Tibial nerve (tissue), 4 donors: ENCODE data around the gene HAUS3. TPM values are rescaled to one million over a fixed set of nuclear protein-coding genes. Genes with fewer than 3 reads are reported as not detected.
A peak's percentile ranks its signal among the peaks of the same experiment; 100 is the strongest.

Experiments used
- DNase-seq, 2 donors: peaks; one replicate each; pipeline ENCODE4 v3.0.0-alpha.2; 2019; ENCODE audit warnings: low spot score in 2 of 2
- H3K27ac ChIP-seq, 4 donors: fragments of 200-600 bp; sonication (generic) in 3 of 4; one replicate each; pipeline ENCODE4 v1.5.1; 2017 to 2019; ENCODE audit warnings: mild to moderate bottlenecking in 1 of 4
- H3K27me3 ChIP-seq, 2 donors: fragments of 200-600 bp; sonication (generic) in 1 of 2; one replicate each; pipeline versions ENCODE4 v1.5.1 to v1.6.0; 2017 to 2019
- H3K36me3 ChIP-seq, 3 donors: fragments of 200-600 bp; sonication (generic); one replicate each; pipeline ENCODE4 v1.5.1; 2018 to 2019
- H3K4me1 ChIP-seq, 4 donors: fragments of 200-600 bp; sonication (generic) in 3 of 4; one replicate each; pipeline ENCODE4 v1.5.1; 2017 to 2019
- H3K4me3 ChIP-seq, 4 donors: fragments of 200-600 bp; sonication (generic) in 3 of 4; one replicate each; pipeline ENCODE4 v1.5.1; 2017 to 2019; ENCODE audit warnings: mild to moderate bottlenecking in 1 of 4, moderate library complexity in 1 of 4
- H3K9me3 ChIP-seq, 4 donors: fragments of 200-600 bp; sonication (generic) in 3 of 4; one replicate each; pipeline ENCODE4 v1.5.1; 2017 to 2019
- EP300 ChIP-seq, 2 donors: sonication (generic); formaldehyde crosslinking; IDR thresholded peaks; one replicate each; pipeline ENCODE4 v1.6.1; 2017; ENCODE audit warnings: antibody characterized with exemption in 2 of 2, mild to moderate bottlenecking in 1 of 2
- POLR2A ChIP-seq, 2 donors: fragments of 450-650 bp; IDR thresholded peaks; one replicate each; pipeline ENCODE4 v1.6.1; 2017; ENCODE audit warnings: antibody characterized with exemption in 2 of 2, mild to moderate bottlenecking in 2 of 2, moderate library complexity in 2 of 2
- WGBS, 2 donors: methylation state at CpG; one replicate each; pipeline ENCODE4 v1.1.5; 2018; 5-methylcytosine and 5-hydroxymethylcytosine counted together
- total RNA-seq, 4 donors: library from RNA; depleted of rRNA; stranded (reverse); fragments of >200 nt; gene quantifications; one replicate each; pipeline ENCODE4 v1.1.0, GENCODE V29; 2016
- TF ChIP-seq, protein P1 (sequence below), 5 experiments: fragments of 200-600 bp in 3 of 5; fragments of 450-650 bp in 2 of 5; sonication (generic) in 3 of 5; IDR thresholded peaks; one replicate each; pipeline ENCODE4 v1.5.1; 2016 to 2019; ENCODE audit warnings: antibody characterized with exemption in 5 of 5, mild to moderate bottlenecking in 3 of 5, moderate library complexity in 2 of 5

Gene HAUS3
- total RNA-seq, 4 donors from 2014 or later, result 9.6 to 20.1 (median 17.5) TPM

DNA sequence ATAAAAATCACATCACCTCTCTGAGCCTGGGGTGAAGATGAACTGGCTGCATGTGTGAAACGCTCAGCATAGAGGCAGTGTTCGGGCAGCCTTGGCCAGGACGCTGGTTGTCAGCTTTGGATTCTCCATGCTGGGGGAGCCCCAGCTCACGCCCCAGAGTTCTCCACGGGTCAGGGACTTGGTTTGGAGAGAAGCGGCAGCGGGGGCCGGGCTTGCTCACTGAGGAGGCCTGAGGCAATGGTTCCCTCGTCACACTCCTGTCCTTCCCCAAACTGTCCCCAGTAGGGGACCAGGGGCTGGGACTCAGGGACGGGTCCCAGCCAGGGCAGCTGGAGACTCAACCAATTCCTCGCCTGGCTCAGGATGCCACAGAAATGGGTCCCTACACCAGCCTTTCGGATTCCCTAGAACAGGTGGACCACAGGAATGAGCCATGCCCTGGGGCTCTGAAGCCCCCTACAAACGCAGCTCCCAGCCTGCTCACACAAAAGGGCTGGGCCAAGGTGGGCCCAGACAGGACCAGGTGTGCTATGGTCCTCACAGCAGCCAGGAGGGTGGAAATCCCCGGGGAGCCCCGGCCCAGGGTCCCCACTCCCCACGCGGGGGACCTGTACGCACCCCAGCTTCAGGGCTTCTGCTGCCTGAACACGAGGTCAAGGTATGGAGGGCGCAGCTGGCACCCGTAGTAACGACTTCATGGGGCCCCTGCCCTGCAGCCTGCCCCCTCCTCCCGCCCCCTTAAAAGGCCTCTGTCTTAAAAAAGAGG lies 18.6 kb upstream of the HAUS3 start:
- Histone ChIP-seq H3K9me3 (no peaks in the 10 kb centered on the region), H3K27me3 (no peaks in the 10 kb centered on the region), H3K4me1 (peaks cover 0 to 83% (median 68%) of the 10 kb centered on the region in 4 donors), H3K36me3 (peaks cover 0 to 12% (median 0%) of the 10 kb centered on the region in 3 donors), H3K27ac (peak overlapping the region; percentile 90 to 97 (median 94)), H3K4me3 (peak overlapping the region; percentile 74 to 99 (median 86))
- peak in 1 of 2 donors; percentile 13 for DNase-seq
- TF ChIP-seq POLR2A (IDR thresholded peaks at IDR 0.05) (no peak), EP300 (IDR thresholded peaks at IDR 0.05) (no peak)
- TF ChIP-seq, protein P1, sequence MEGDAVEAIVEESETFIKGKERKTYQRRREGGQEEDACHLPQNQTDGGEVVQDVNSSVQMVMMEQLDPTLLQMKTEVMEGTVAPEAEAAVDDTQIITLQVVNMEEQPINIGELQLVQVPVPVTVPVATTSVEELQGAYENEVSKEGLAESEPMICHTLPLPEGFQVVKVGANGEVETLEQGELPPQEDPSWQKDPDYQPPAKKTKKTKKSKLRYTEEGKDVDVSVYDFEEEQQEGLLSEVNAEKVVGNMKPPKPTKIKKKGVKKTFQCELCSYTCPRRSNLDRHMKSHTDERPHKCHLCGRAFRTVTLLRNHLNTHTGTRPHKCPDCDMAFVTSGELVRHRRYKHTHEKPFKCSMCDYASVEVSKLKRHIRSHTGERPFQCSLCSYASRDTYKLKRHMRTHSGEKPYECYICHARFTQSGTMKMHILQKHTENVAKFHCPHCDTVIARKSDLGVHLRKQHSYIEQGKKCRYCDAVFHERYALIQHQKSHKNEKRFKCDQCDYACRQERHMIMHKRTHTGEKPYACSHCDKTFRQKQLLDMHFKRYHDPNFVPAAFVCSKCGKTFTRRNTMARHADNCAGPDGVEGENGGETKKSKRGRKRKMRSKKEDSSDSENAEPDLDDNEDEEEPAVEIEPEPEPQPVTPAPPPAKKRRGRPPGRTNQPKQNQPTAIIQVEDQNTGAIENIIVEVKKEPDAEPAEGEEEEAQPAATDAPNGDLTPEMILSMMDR (IDR thresholded peaks at IDR 0.05), result no peak
- 27 to 33% methylated on average over 5 to 12 of the region's 23 CpGs for WGBS, 2 donors

DNA sequence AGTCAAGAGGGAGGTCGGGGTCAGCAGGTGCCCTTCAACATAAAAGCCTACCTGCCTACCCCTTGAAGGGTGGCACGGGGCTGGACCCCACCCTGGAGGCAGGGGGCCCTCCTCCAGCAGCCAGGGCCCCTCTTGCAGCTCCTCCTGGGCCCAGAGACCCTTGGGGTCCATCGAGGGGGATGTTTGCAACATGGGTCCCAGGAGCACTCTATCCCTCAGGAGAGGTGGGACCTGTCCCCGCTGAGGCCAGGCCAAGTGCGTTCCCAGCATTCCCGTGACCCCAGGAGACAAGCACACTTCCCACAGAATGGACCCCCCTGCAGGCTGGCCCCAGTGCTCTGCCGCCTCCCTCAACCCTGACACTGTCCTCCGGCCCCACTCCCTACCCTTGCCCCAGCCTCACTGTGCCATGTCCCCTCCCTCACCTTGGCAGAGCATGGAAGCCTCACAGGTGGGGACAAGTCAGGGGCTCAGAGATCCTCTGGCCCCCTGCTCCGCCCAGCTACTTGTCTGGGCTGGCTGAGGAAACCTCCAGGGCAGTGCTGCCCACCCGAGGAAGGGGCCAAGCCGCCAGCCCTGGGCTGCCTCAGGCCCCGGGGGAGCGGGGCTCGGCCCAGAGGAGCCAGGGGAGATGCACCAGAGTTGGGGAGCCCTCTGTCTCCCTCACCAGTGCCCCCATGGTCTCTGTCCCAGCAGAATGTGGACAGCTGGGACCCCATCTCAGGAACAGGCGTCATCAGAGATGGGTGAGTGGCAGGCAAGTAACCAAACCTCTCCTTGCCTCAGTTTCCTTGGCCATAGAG lies 17.8 kb upstream of the HAUS3 start:
- Histone ChIP-seq H3K4me1 (peaks cover 0 to 83% (median 71%) of the 10 kb centered on the region in 4 donors), H3K4me3 (peak overlapping the region; percentile 74 to 99 (median 86)), H3K9me3 (no peaks in the 10 kb centered on the region), H3K27me3 (no peaks in the 10 kb centered on the region), H3K36me3 (peaks cover 0 to 18% (median 0%) of the 10 kb centered on the region in 3 donors), H3K27ac (peak overlapping the region; percentile 90 to 97 (median 94))
- 66 to 70% methylated on average over 12 to 15 of the region's 15 CpGs for WGBS, 2 donors
- TF ChIP-seq, protein P1 (IDR thresholded peaks at IDR 0.05), result no peak
- no peak for TF ChIP-seq POLR2A (IDR thresholded peaks at IDR 0.05)
- TF ChIP-seq EP300 (IDR thresholded peaks at IDR 0.05), result no peak
- DNase-seq, result peak in 1 of 2 donors; percentile 9

DNA sequence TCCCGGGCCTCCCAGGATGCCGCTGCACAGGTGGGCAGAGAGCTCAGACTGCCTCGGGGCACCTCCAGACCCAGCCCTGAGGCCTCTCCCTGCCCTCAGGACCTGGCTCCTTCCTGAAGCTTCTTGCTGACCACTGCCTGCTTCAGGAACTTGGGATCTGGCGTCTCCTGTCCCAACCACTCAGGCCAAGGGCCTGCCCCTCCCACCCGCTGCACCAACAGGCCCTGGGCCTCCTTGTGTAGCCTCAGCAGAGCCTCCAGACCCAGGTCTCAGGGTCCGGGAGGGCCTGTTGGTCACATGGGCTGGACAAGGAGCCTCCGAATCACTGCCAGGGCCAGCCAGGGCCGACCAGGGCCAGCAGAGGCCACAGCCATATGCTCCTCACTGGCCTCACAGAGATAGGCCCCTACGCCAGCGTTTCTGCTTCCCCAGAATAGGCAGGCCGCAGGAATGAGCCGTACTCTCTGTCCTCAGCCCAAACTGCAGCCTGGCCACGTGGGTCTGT lies 17.2 kb upstream of the HAUS3 start:
- TF ChIP-seq, protein P1 (IDR thresholded peaks at IDR 0.05), result no peak
- no peak for TF ChIP-seq POLR2A (IDR thresholded peaks at IDR 0.05)
- H3K9me3 ChIP-seq, result no peaks in the 10 kb centered on the region
- H3K36me3 ChIP-seq, result peaks cover 0 to 25% (median 0%) of the 10 kb centered on the region in 3 donors
- peak in 1 of 2 donors; percentile 12 for DNase-seq
- H3K4me3 ChIP-seq, result peak overlapping the region in 2 of 4 donors; percentile 76 to 99
- peaks cover 0 to 80% (median 71%) of the 10 kb centered on the region in 4 donors for H3K4me1 ChIP-seq
- no peaks in the 10 kb centered on the region for H3K27me3 ChIP-seq
- 58 to 64% methylated on average over 3 to 9 of the region's 13 CpGs for WGBS, 2 donors
- peak overlapping the region; percentile 90 to 97 (median 94) for H3K27ac ChIP-seq

DNA sequence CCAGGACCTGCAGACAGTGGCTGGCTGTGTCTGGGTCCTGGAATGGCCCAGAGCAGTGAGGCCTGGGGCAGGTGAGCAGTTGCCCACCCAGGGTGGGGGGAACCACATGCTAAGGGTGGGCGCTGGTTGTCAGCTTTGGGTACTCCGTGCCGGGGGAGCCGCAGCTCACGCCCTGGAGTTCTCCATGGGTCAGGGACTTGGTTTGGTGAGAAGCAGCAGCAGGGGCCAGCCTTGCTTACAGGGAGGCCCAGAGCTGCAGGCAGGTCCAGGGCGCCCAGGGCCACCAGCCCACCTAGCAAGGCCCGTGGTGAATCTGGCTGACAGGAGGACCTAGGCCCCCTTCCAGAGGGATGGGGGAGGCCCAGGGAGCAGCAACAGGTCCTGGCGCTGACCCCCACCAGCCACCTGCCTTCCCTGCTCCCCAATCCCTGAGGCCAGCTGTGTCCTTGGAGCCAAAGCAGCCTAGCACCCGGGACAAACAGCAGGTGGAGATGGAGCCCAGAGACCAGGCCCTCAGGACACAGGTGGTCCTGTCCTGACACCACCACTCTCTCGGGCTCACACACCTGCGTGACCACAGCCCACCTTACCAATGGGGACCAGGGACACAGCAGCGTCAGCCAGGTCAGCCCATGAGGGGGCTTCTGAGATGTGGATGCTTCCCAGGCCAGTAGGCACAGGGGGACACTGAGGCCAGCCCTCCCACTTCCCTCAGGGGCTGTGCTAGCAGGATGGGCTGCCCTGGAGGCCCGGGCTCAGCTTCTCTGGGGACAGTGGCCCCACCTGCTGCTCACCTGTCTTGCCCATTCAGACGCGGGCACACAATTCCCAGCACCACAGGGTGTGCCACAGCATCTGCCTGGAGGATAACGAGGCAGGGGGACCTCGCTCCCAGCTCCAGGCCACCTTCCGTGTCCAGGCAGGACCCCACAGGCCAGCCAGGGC lies 16.4 kb upstream of the HAUS3 start:
- Histone ChIP-seq H3K36me3 (peaks cover 0 to 32% (median 5%) of the 10 kb centered on the region in 3 donors), H3K27ac (peak overlapping the region; percentile 90 to 97 (median 94)), H3K9me3 (no peaks in the 10 kb centered on the region), H3K4me1 (peaks cover 0 to 80% (median 71%) of the 10 kb centered on the region in 4 donors), H3K27me3 (no peaks in the 10 kb centered on the region), H3K4me3 (peak overlapping the region in 1 of 4 donors; percentile 99)
- peak in 1 of 2 donors; percentile 12 for DNase-seq
- WGBS, 2 donors, result 79 to 82% methylated on average over 9 to 13 of the region's 18 CpGs
- no peak for TF ChIP-seq POLR2A (IDR thresholded peaks at IDR 0.05)
- TF ChIP-seq, protein P1 (IDR thresholded peaks at IDR 0.05), result no peak
- TF ChIP-seq EP300 (IDR thresholded peaks at IDR 0.05), result no peak
